WTC11 (cell line): Measurements from ENCODE around the gene LCN1. TPM values are rescaled to one million over a fixed set of nuclear protein-coding genes. Genes with fewer than 3 reads are reported as not detected.

ENCODE experiments used
- ATAC-seq: fragments of 200-7000 bp; cut with Tn5 transposase; 2 replicates; pipeline ENCODE4 v1.10.0; 2021; ENCODE audit warnings: mild to moderate bottlenecking, moderate library complexity
- CTCF ChIA-PET: fragments of 300-600 bp; sonication (Branson Sonifier 250); formaldehyde crosslinking; loops from one replicate; lab custom pipeline; 2021; ENCODE audit warnings: antibody characterized with exemption; lab: Charles Lee
- POLR2A ChIA-PET: fragments of 350-600 bp; sonication (Branson Sonifier 250); formaldehyde crosslinking; loops from one replicate; lab custom pipeline; 2021; ENCODE audit warnings: antibody characterized with exemption; lab: Charles Lee
- DNase-seq: peaks from one replicate; pipeline ENCODE4 v3.0.0; 2021; ENCODE audit warnings: low spot score
- H3K27ac Mint-ChIP-seq: 2 replicates; pipeline ENCODE4 v1.8.0; 2021; ENCODE audit warnings: mixed read lengths
- H3K27me3 Mint-ChIP-seq: 2 replicates; pipeline ENCODE4 v1.8.0; 2021; ENCODE audit warnings: low read depth, mild to moderate bottlenecking, moderate library complexity, mixed read lengths
- H3K36me3 Mint-ChIP-seq: 2 replicates; pipeline ENCODE4 v1.8.0; 2021; ENCODE audit warnings: mixed read lengths
- H3K4me1 Mint-ChIP-seq: 2 replicates; pipeline ENCODE4 v1.8.0; 2022; ENCODE audit warnings: mixed read lengths
- H3K4me3 Mint-ChIP-seq: 2 replicates; pipeline ENCODE4 v1.8.0; 2021; ENCODE audit warnings: mild to moderate bottlenecking, moderate library complexity, mixed read lengths
- H3K9me3 Mint-ChIP-seq: 2 replicates; pipeline ENCODE4 v1.8.0; 2021; ENCODE audit warnings: mixed read lengths
- ATF1 ChIP-seq: sonication (generic); formaldehyde crosslinking; IDR thresholded peaks from 2 replicates; pipeline ENCODE4 v1.8.1; 2023; ENCODE audit warnings: mild to moderate bottlenecking, moderate library complexity, missing genetic modification reagents
- CDX4 ChIP-seq: fragments of 250-450 bp; sonication (Bioruptor Pico); IDR thresholded peaks from 2 replicates; pipeline ENCODE4 v1.9.0; 2021; ENCODE audit warnings: moderate library complexity, mild to moderate bottlenecking, inconsistent platforms, borderline replicate concordance
- ESRRA ChIP-seq: sonication (generic); formaldehyde crosslinking; IDR thresholded peaks from 2 replicates; pipeline ENCODE4 v1.8.1; 2022; ENCODE audit warnings: mild to moderate bottlenecking, missing genetic modification reagents, borderline replicate concordance
- FOXP1 ChIP-seq: sonication (generic); formaldehyde crosslinking; IDR thresholded peaks from 2 replicates; pipeline ENCODE4 v1.8.0; 2022; ENCODE audit warnings: missing genetic modification reagents, mild to moderate bottlenecking, moderate library complexity, borderline replicate concordance
- FOXP4 ChIP-seq: sonication (generic); formaldehyde crosslinking; IDR thresholded peaks from 2 replicates; pipeline ENCODE4 v1.8.0; 2022; ENCODE audit warnings: mild to moderate bottlenecking, missing genetic modification reagents
- GTF2I ChIP-seq: fragments of 250-450 bp; sonication (Bioruptor Pico); conservative IDR thresholded peaks from 2 replicates; pipeline ENCODE4 v1.4.0; 2021; ENCODE audit warnings: mild to moderate bottlenecking
- IRF2 ChIP-seq: sonication (generic); formaldehyde crosslinking; IDR thresholded peaks from 2 replicates; pipeline ENCODE4 v1.8.0; 2022; ENCODE audit warnings: low read depth, missing genetic modification reagents, borderline replicate concordance
- KAT7 ChIP-seq: sonication (generic); formaldehyde crosslinking; IDR thresholded peaks from 2 replicates; pipeline ENCODE4 v1.8.1; 2023; ENCODE audit warnings: missing genetic modification reagents, mild to moderate bottlenecking, borderline replicate concordance
- NFYB ChIP-seq: sonication (generic); formaldehyde crosslinking; conservative IDR thresholded peaks from 2 replicates; pipeline ENCODE4 v1.8.0; 2022; ENCODE audit warnings: low read depth, missing genetic modification reagents
- TCF7 ChIP-seq: sonication (generic); formaldehyde crosslinking; IDR thresholded peaks from 2 replicates; pipeline ENCODE4 v1.8.0; 2022; ENCODE audit warnings: mild to moderate bottlenecking, low read depth, missing genetic modification reagents, moderate library complexity
- USF2 ChIP-seq: sonication (generic); formaldehyde crosslinking; IDR thresholded peaks from 2 replicates; pipeline ENCODE4 v1.8.1; 2023; ENCODE audit warnings: mild to moderate bottlenecking, missing genetic modification reagents, moderate library complexity
- ZNF121 ChIP-seq: sonication (generic); formaldehyde crosslinking; IDR thresholded peaks from 2 replicates; pipeline ENCODE4 v1.8.0; 2023; ENCODE audit warnings: missing genetic modification reagents
- ZNF532 ChIP-seq: fragments of 250-450 bp; sonication (Bioruptor Pico); IDR thresholded peaks from 2 replicates; pipeline ENCODE4 v1.9.0; 2021; ENCODE audit warnings: mild to moderate bottlenecking, borderline replicate concordance
- total RNA-seq: library from RNA; stranded (reverse); gene quantifications from 3 replicates; pipeline ENCODE4 v1.2.3, GENCODE V29; 2021
- TF ChIP-seq, protein P1 (sequence below): sonication (generic); formaldehyde crosslinking; IDR thresholded peaks from 2 replicates; pipeline ENCODE4 v1.8.0; 2022; ENCODE audit warnings: mild to moderate bottlenecking, missing genetic modification reagents
- TF ChIP-seq, protein P2 (sequence below): sonication (generic); formaldehyde crosslinking; IDR thresholded peaks from 2 replicates; pipeline ENCODE4 v1.8.0; 2022; ENCODE audit warnings: mild to moderate bottlenecking, missing genetic modification reagents
- TF ChIP-seq, protein P3 (sequence below): fragments of 250-450 bp; sonication (Bioruptor Pico); conservative IDR thresholded peaks from 2 replicates; pipeline ENCODE4 v1.9.0; 2021; ENCODE audit warnings: mild to moderate bottlenecking

Gene LCN1
- total RNA-seq, 1 experiment from 2014 or later: not detected

DNA sequence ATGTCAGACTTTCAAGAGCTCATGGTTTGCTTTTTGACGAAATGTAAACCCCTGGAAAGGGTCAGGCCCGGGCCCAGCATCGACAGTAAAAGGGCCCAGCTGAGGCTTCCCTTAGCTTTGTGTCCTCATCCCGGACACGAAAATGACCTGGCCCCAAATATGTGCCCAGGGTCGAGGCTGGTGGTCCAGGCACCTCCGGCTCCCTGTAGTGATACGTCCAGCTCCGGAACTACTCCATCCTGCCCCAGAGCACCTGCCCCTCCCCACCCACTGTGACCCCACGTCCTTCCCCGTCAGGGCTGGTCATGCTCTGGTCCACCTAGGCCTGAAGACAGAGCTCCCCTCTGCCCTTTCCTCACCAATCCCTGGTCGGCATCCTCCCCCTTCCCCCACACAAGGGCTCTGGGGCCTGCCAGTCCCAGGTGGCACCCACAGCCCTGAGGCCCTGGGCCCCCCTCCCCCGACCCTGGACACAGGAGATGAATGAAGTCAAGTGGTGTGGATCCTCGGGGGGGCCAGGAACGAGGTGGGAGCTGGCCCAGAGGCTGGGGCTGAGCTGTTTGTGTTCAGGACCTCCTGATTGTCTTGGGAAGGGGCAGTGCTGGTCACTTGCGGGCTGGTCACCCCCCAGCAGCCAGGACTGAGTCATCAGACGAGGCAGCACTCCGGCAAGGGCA lies 30.9 kb downstream of the LCN1 start (continued):
- TF ChIP-seq USF2 (no peak), ZNF121 (CRISPR knock-in tag) (no peak)

GRCh38 chr9:135552698-135553171 lies 31.5 kb downstream of the LCN1 start:
- ChIA-PET POLR2A (no interaction called here), CTCF (interaction anchor here (1.0 to 1.6 kb wide), 3 partner anchors 13 to 51 kb away, joined by 3 to 5 read pairs (median 4); no protein-coding TSS in a partner anchor)
- no peaks in the 10 kb centered on the region for H3K36me3 Mint-ChIP-seq
- TF ChIP-seq KAT7 (CRISPR knock-in tag): no peak
- no peak for TF ChIP-seq USF2
- no peak for TF ChIP-seq TCF7 (CRISPR knock-in tag)
- no peak for TF ChIP-seq IRF2 (CRISPR knock-in tag)
- no peak for TF ChIP-seq ZNF532 (CRISPR knock-in tag)
- no peak for TF ChIP-seq FOXP4 (CRISPR knock-in tag)
- no peak for TF ChIP-seq CDX4
- no peak for TF ChIP-seq GTF2I (CRISPR knock-in tag)
- no peak for TF ChIP-seq ATF1 (CRISPR knock-in tag)
- ATAC-seq (peak; percentile 65), DNase-seq (peak; percentile 46)
- H3K27me3 Mint-ChIP-seq: no peaks in the 10 kb centered on the region
- no peak overlapping the region for H3K27ac Mint-ChIP-seq
- no peak overlapping the region for H3K4me3 Mint-ChIP-seq
- no peaks in the 10 kb centered on the region for H3K9me3 Mint-ChIP-seq
- peaks cover 9% of the 10 kb centered on the region for H3K4me1 Mint-ChIP-seq

DNA sequence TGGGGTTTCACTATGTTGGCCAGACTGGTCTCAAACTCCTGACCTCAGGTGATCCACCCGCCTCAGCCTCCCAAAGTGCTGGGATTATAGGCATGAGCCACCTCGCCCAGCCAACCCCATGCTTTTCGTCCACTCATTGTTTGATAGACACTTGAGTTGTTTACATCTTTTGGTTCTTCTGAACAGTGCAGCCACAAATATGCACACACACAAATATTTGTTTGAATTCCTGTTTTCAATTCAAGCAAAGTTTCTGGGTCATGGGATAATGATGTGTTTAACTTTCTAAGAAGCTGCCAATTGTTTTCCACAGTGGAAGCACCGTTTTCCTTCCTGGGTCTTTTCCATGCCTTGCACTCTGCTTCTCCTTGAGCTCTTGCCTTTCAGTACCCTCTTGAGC lies 33.5 kb downstream of the LCN1 start:
- Mint-ChIP-seq H3K27ac (no peak overlapping the region), H3K4me1 (peaks cover 9% of the 10 kb centered on the region), H3K9me3 (no peaks in the 10 kb centered on the region), H3K27me3 (no peaks in the 10 kb centered on the region), H3K36me3 (no peaks in the 10 kb centered on the region), H3K4me3 (no peak overlapping the region)
- ChIA-PET CTCF (interaction anchor here (1.1 kb wide), 1 partner anchor 114 kb away, joined by 3 read pairs; no protein-coding TSS in a partner anchor), POLR2A (no interaction called here)
- ATAC-seq (no peak), DNase-seq (no peak)
- no peak for TF ChIP-seq NFYB (CRISPR knock-in tag)
- TF ChIP-seq, protein P1, sequence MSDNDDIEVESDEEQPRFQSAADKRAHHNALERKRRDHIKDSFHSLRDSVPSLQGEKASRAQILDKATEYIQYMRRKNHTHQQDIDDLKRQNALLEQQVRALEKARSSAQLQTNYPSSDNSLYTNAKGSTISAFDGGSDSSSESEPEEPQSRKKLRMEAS (CRISPR knock-in tag): no peak
- TF ChIP-seq, protein P2, sequence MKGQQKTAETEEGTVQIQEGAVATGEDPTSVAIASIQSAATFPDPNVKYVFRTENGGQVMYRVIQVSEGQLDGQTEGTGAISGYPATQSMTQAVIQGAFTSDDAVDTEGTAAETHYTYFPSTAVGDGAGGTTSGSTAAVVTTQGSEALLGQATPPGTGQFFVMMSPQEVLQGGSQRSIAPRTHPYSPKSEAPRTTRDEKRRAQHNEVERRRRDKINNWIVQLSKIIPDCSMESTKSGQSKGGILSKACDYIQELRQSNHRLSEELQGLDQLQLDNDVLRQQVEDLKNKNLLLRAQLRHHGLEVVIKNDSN: no peak
- TF ChIP-seq ESRRA (CRISPR knock-in tag): no peak
- TF ChIP-seq FOXP1: no peak
- TF ChIP-seq, protein P3, sequence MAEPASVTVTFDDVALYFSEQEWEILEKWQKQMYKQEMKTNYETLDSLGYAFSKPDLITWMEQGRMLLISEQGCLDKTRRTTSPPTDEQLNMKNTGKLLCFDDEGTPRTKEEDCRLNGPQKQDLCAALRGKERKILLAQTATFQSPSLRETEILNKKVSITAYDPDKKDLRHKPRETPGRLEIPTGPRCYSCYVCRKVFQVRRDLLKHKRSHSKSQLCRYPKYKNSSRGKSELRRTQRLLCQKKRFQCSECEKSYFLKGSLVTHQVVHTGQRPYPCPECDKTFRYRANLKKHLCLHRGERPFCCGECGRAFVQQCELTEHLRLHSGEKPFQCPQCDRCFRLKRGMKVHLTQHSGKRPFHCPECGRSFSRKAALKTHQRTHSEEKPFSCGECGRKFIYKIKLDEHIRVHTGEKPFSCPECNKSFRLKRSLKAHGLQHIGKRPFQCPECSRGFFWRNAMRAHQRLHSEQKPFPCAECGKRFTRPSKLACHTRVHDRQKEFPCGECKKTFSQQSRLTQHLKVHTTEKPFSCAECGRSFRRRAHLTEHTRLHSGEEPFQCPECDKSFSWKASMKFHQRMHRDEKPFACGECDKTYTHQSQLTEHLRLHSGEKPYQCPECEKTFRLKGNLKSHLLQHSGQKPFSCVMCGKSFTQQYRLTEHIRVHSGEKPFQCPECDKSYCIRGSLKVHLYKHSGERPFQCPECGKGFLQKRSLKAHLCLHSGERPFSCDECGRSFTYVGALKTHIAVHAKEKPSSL (CRISPR knock-in tag): no peak
